HG03460 (cell line): ENCODE measurements around the gene TOX3.

Experiments
- ATAC-seq: cut with Tn5 transposase; IDR thresholded peaks from one replicate; pipeline ENCODE4 v1.9.1; 2021; ENCODE audit not compliant: unreplicated experiment

TOX3 gene

DNA sequence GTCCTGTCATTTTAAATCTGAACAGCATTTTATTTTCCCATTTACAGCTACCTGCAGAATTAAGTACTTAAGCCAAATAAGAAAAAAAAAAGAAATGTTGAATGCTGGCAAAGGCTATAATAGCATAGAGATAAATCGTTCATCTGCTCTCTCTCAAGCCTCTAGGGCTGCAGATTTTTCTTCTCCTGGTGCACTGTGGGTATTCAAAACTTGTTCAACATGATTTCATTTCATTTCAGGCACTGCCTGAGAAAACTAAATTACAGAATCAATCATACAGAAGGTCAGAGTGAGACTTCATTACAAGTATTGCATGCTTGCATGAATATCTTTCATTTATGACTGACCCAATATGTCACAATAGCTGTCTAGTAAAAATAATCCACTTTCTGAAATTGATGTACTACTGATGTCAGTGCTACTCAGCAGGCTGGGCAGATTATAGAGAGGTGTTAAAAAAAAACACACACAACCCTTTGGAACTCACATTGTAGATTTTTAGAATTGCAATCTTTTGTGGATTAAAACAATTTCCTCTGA is 86.2 kb downstream of the TOX3 start:
- ATAC-seq = no peak

DNA sequence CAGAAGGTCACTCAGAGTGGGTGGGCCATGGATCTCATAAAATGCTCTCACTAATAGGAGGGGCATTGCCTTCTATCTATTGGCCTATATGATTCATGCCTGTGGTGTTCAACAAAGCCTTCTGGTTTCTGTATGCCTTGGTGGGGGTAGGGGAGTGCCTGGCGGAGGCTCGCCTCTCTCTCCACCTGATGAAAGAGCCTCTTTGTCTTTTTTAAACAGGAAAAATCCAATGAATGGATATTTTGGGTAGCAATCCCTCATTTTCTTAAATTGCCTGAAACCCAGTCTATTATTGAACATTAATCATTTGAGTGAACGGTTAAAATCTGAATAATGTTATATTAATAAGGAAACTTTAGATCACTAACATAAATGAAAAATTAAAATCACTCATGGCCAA is 90.6 kb downstream of the TOX3 start:
- no peak for ATAC-seq

DNA sequence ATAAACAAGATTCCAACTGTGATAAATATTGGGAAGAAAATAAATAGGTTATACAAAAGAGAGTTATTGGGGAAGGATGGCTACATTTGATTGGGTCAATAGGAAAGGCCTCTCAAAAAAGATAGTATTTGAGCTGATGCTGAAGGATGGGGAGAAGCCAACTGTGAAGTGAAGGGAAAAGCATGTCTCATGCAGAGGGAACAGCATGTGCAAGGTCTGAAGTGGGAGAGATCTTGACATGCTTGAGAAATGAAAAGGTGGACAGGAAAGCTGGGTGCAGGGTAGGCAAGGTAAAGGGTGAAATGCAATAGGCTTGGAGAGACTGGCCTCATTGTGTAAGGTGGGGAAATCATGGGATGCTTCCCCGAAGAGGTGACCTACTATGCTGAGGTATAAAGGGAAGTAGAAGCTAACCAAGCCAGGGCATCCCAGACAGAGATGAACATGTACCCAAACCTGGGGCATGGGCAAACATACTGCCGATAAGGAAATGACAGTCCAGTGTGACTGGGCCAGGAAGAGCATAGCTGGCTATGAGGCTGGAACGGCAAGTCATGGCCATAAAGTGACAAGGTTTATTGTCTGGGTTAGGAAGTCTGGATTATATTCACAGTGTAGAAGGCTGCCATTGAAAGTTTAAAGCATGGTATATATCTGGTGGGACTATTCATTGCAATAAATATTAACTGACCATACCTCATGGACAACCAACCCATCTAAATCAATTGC is 91.2 kb downstream of the TOX3 start:
- no peak for ATAC-seq

DNA sequence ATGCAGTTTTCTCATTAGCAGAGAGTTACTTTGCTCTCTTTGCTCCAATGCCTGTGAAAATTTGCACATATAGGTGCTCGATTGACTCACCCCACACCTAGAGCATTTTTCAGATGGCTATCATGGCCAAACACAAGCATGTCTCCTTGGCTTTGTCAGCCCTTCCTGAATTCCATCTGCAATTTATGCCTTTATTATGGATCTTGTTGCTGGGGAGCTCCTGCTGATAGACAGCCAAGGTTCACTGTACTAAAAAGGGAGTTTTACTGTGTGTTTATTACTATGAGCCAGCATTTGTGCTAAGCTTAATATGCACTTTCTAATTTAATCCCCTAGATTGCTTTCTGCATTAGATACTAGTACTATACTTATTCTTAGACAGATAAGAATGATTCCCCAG is 93.3 kb downstream of the TOX3 start:
- no peak for ATAC-seq

DNA sequence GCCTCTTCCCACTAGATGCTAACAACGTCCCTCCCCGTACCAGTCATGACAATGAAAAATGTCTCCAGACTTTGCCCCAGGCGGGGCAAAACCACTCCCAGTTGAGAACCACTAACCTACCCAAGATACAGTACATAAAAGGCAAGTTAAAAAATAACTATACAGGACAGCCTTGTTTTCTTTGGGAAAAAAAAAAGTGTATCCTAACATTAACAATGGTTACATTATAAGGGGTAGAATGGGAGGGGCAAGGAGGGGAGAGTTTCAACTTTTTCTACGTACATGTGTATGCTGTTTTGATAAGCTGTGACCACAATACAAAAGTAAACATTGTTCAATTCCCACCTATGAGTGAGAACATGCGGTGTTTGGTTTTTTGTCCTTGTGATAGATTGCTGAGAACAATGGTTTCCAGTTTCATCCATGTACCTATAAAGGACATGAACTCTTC is 94.9 kb downstream of the TOX3 start:
- no peak for ATAC-seq

DNA sequence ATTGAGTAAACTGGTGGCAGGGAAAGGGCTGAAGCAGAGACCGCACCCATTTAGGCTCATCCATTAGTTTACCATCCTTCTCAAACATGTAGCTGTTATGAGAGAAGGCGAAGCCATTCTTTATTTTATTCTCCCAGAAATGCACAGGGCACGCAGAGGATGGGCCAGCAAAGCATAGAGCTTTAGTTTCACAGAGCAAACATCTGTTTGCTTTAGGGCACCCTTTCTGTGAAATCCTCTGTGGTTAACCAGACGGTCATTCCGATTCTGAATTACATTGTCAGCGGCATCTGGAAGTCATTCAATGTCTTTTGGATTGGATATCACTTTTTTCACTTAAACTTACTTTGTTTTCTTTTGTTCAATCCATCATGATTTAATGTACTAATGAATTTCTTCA is 96.0 kb downstream of the TOX3 start:
- no peak for ATAC-seq

DNA sequence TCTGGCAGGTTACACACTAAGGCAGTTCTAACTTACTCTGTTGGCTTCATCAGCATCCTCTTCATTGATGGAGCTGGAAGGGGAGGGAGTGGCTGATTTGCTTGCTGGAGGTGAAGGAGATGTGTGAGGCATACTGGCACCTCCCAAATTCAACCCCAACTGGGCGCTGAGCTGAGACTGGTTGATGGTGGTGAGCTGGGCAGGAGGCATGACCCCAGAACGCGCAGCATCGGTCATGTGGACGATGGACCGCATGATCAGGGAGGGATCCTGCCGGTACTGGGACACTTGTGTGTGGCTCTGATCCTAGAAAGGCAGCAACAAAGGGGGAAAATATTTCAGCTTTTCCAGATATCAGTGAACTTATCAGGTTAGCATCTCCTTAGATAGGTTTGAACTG is 96.7 kb downstream of the TOX3 start:
- ATAC-seq = no peak

DNA sequence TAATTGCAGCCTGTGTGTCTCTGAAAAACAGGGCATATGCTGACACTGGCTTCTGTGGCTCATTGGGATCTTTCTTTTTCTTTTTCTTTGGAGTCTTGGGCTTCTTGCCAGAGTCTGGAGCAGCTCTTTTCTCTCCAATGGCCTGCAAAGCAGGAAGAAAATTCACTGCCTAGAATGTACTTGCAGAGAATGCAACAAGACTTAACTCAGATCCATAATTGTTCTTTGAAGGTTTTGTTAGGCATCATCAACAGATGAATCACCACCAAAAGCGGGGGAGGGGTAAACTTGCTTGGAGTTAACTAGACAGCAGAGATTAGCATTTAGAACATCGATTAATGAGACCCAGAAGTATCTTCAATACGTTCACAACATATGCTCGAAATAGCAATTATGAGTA is 100.9 kb downstream of the TOX3 start:
- no peak for ATAC-seq

DNA sequence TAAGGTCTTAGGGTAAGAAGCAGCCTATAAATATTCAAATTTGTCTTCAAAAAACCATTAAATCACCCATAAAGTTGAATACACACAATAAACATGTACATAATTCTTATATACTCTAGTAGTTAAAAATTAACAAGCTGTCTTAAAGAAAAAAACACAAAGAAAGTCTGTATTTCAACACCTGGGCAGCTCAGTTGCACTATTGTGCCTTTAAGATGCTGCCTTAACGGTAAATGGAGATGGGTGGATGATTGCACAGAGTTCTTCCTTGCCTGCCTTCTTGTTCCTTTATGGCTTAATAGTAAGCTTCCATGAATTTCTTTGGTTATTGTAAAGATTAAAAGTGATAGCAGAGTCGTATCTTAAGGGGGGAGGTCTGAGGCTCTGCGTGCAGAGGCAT is 105.1 kb downstream of the TOX3 start:
- ATAC-seq = no peak

DNA sequence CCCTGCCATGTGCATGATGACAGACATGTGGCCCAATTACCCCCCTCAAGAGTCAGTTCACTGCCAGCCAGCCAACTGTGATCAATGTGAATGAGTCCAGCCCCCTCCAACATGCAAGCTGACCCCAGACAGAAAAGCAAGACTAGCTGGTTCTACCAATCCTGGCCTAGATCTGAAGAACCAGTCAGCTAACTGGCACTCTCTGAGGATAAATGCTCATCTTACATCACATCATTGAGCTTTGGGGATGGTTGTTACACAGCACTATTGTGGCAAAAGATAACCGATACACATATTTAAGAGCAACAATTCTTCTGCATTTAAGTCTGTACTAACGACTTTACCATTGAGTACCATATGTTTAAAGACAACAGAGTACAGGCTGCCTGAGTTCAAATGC is 106.7 kb downstream of the TOX3 start:
- no peak for ATAC-seq

DNA sequence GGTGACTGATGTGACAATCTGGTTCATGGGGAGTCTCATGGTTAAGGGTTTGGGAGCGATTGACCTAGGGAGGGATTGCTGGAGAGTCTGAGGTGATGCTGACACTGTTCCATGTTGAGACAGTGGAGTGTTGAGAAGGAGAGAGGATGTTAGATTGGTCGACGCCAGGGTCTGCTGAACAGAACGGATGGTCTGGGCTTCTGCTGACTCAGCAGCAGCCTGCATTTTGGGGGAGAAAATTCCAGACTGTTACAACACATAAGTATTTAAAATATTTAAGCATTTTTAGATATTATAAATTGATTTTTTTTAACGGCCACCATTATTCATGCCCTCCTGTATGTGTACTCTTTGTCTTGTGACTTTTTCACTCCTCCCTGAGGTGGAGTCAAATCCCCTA is 107.2 kb downstream of the TOX3 start:
- ATAC-seq = no peak

DNA sequence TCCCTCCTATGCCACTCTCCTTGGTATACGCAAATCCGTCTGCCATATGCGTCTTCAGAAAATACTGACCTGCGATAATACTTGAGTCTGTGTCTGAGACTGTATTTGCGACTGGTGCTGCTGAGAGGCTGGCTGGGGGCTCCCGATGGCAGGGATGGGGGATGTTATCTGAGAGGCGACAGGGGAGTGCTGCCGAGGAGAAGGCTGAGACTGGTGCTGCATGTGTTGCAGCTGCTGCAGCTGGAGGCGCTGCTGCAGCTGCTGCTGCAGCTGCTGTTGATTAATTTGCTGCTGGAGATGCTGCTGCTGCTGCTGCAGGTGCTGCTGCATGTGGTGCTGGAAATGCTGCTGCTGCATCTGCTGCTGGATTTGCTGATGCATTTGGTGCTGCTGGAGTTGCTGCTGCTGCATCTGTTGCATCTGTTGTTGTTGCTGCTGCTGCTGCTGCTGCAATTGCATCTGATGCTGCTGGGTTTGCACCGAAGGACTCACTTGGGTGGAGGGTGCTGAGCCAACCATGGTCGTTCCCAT is 107.7 kb downstream of the TOX3 start:
- ATAC-seq = no peak

DNA sequence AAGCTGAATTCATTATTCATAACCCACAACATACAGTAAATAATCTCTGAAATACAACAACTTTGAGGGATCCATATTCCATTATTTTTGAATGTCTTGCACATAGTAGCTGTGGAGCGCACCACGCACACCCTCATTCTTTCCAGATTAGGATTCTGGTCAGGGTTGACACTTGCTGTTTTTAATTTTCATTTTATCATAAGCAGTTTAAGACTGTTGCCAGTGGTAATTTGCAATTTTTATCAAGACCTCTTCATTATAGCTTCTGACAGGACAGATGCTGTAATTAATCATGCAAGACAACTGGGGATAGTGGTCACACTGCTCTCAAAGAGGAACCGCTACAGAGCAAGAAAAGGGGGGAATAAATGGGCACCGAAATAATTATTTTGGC is 109.7 kb downstream of the TOX3 start:
- ATAC-seq = no peak

DNA sequence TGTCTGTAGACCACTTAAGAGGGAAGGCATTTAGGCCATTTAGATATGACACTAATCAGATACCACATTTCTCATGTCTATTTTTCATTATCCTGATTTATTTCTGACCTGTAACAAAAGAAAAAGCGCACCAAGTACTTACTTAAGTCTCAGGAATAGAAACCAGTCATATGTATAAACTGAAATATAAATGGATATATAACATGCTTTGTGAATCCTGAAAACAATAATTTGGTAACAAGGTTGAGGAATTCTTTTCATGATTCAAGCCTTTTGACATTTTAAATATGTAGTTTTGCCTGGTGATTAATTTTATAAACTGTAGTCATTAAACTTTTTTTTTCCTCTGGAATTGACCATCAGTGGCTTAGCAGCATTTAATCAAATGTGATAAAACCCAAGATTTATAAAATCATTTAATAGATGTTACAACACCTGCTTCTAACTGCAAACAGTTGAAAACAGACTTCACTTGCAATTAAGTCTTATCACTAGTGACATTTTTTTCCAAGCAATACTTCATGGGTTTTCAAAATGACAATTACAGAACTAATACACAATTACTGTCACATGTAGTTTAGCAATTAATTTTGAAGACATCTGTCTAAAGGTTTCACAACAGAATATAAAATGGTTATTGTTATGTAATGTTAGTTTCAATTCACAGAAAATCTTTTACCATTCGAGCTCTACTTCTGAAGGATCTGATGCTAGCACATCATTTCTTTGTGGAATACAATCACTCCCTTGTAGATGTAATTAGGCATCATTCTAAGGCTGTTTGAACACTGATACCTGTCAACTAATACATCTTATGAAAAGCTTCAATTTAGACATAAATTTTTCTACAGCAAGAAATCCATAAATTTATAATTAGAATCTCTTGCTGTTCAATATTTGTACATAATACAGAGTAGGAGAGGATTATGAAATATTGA is 110.3 kb downstream of the TOX3 start:
- ATAC-seq = no peak

DNA sequence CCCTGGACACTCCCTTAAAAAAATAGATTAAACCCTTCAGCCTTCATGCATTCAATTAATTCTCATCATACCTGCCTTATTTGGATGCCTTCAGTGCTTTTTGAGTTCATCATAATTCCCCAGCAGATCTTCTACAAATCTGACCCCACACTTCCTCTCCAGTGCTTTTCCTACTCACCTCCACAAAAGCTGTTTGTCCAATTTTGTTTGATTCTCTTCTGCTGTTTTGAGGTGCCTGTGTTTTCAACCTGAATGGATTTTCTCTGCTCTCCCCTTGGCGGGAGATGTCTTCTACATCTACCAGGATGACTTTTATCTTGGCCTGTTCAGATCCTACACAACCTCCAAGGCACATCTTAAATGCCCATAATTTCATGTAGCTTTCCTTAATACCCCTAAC is 112.7 kb downstream of the TOX3 start:
- no peak for ATAC-seq

DNA sequence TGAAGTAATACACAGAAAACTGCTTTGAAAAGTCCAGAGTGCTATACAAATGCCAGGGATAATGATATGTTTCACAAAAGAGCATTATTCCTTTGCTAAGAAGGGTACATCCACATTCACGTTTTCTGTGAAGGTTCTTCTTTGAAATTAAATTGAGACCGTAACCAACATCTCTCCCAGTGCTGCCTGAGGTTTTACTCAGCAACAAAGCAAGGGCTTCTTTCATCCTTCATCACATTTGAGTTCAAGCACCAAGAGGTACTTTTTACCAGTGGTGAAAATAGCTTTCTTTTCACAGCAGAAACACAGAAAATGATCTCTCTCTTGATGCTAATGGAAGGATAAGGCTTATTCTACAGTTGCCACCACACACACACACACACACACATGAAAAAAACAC is 113.3 kb downstream of the TOX3 start:
- ATAC-seq = no peak

DNA sequence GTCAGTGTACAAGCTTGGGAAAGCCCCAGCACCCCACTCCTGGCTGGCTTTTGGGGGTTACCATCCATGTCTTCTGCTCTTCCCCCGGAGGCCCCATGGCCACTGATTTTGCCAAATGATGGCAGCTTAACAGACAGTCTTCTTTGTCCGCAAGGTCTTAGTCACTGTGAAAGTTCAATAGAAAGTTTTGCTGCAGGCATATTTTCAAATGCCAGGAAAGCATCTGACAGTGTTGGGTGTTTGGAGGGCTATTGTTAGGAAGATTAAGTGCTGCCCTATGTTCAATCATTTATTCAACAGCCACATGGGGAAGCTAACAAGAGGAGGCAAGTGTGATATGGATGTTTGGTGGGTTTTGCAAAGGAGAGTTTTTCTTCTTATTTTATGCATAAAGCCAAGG is 122.4 kb downstream of the TOX3 start:
- ATAC-seq = no peak

DNA sequence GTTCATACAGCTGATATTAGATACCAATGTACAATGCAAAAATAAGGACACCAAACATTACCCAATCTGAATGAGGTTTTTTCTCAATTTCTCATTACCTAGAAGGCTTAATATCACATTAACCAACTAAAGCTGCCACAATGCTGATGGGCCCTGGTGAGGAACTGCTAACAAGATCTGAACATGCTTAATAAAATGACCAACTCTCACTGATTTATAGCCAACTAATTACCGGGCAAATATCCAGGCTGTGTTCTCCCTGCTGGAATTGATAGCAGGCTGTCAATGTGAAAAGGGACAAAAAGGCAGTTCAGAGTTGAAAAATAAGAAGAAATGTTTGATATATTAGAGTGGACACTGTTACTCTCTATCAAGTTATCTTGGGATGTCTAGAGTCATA is 124.6 kb downstream of the TOX3 start:
- ATAC-seq = no peak

DNA sequence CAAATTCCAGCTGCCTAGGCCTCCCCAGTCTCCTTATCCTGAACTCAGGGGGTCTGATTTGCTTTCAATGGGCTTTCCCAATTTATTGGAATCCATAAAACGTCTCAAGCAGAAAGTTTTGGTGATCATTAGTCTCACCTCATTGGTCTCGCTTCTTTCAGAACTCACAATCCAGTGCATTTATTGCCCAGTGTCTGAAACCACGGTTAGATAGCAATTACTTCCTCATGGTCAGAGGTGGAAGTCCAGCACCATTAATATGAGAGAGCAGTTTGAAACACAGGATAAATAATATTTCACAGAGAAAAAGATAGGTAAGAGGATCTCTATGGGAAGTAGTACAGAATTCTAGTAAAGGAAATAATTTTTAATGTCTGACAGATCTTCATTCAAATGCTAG is 128.7 kb downstream of the TOX3 start:
- no peak for ATAC-seq

DNA sequence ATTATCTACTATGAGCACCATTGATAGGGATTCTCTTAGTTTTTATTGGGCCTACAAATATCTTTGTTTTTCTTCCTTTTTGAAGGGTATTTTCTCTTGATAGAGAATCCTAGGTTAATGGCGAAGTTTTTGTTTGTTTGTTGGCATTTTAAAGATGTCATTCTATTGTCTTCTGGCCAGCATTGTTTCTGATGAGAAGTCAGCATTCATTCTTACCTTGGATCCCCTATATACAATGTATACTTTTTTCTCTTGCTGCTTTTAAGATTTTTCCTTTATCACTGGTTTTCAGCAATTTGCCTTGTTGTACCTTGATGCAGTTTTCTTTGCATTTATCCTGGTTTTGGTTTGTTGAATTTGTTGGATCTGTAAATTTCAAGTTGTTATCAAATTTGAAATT is 130.1 kb downstream of the TOX3 start:
- ATAC-seq = no peak

DNA sequence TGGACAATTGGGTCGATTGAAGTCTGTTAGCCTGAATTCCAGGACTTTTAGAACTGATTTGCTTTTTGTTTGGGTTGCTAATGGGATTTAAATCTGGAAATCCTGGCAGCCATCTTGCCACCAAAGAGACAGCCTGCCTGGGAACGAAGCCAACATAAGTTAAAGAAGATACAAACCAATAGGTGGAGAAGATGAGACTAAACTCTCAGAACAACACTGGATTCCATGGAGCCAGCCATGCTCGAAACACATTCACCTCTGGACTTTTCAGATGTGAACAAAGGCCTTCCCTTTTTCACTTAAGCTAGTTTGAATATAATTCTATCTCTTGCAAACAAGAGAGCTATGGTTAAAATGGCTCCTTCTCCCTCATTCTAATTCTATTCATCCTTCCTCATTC is 135.9 kb downstream of the TOX3 start:
- no peak for ATAC-seq
